ENCODE measurements around the gene LRRC1. TPM values are rescaled to one million over a fixed set of nuclear protein-coding genes. Genes with fewer than 3 reads are reported as not detected.

The LRRC1 gene
- total and polyA plus RNA-seq, 2 experiments from 2014 or later: 11.3 to 16.6 TPM

- H3K4me1 ChIP-seq (ENCODE audit: insufficient read depth): no peaks in the 10 kb centered on the region
- no peak overlapping the region for H2AFZ ChIP-seq
- Mint-ChIP-seq H3K27ac (no peak overlapping the region), H3K27me3 (ENCODE audit: insufficient read depth, low read depth, poor library complexity) (no peaks in the 10 kb centered on the region), H3K4me3 (no peak overlapping the region), H3K4me1 (peaks cover 7% of the 10 kb centered on the region), H3K9me3 (no peaks in the 10 kb centered on the region), H3K36me3 (ENCODE audit: low read depth) (no peaks in the 10 kb centered on the region)
- no peak overlapping the region for H3K4me2 ChIP-seq
- DNase-seq (ENCODE audit: low spot score) (no peak), ATAC-seq (no peak)
- H3K27ac ChIP-seq (ENCODE audit: low read depth): no peak overlapping the region
- TF ChIP-seq ZNF331 (CRISPR knock-in tag; IDR thresholded peaks at IDR 0.05; ENCODE audit: low read depth) (no peak), POLR2AphosphoS5 (IDR thresholded peaks at IDR 0.05; ENCODE audit: low read depth) (no peak), CREB1 (CRISPR knock-in tag; IDR thresholded peaks at IDR 0.05; ENCODE audit: low read depth) (no peak)
- TF ChIP-seq, protein P1, sequence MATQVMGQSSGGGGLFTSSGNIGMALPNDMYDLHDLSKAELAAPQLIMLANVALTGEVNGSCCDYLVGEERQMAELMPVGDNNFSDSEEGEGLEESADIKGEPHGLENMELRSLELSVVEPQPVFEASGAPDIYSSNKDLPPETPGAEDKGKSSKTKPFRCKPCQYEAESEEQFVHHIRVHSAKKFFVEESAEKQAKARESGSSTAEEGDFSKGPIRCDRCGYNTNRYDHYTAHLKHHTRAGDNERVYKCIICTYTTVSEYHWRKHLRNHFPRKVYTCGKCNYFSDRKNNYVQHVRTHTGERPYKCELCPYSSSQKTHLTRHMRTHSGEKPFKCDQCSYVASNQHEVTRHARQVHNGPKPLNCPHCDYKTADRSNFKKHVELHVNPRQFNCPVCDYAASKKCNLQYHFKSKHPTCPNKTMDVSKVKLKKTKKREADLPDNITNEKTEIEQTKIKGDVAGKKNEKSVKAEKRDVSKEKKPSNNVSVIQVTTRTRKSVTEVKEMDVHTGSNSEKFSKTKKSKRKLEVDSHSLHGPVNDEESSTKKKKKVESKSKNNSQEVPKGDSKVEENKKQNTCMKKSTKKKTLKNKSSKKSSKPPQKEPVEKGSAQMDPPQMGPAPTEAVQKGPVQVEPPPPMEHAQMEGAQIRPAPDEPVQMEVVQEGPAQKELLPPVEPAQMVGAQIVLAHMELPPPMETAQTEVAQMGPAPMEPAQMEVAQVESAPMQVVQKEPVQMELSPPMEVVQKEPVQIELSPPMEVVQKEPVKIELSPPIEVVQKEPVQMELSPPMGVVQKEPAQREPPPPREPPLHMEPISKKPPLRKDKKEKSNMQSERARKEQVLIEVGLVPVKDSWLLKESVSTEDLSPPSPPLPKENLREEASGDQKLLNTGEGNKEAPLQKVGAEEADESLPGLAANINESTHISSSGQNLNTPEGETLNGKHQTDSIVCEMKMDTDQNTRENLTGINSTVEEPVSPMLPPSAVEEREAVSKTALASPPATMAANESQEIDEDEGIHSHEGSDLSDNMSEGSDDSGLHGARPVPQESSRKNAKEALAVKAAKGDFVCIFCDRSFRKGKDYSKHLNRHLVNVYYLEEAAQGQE (IDR thresholded peaks at IDR 0.05; ENCODE audit: unreplicated experiment): no peak
- H3K27me3 ChIP-seq (ENCODE audit: insufficient read depth): no peaks in the 10 kb centered on the region
- no peaks in the 10 kb centered on the region for H3K9me2 ChIP-seq (ENCODE audit: insufficient read depth)
- no peaks in the 10 kb centered on the region for H3K79me2 ChIP-seq (replicated peaks; ENCODE audit: insufficient read depth)
- no peaks in the 10 kb centered on the region for H3K36me3 ChIP-seq (ENCODE audit: insufficient read depth)
- no peaks in the 10 kb centered on the region for H3F3A ChIP-seq (replicated peaks; ENCODE audit: low read depth)
- H4K20me1 ChIP-seq (replicated peaks; ENCODE audit: insufficient read depth): no peaks in the 10 kb centered on the region
- no peak overlapping the region for H3K4me3 ChIP-seq
Measured at GRCh38 chr6:53756396-53756795, 38.4 kb upstream of the LRRC1 start.

DNA sequence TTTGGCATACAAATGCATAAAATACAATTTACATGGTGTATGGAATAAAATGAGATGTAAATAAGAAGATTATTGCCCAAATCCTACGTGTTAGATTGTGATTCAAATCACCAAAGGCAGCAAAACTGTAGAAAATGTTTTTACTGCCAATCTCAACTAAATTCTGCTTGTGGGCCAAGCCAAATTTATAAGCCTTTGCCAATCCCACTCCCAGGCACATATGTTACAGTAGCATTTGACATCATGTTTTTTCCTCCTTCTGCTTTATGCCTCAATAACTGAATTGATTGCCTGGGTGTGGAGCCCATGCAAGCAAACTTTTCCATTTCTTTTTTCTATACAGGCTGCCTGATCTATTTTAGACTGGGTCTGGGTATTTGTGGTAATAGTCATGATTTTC lies 36.3 kb upstream of the LRRC1 start:
- Histone ChIP-seq H3K4me3 (no peak overlapping the region), H2AFZ (no peak overlapping the region), H3K9me2 (ENCODE audit: insufficient read depth) (peaks cover 3% of the 10 kb centered on the region; the same call in 1 of the 2 replicates), H3K79me2 (replicated peaks; ENCODE audit: insufficient read depth) (no peaks in the 10 kb centered on the region), H3K36me3 (ENCODE audit: insufficient read depth) (no peaks in the 10 kb centered on the region), H3F3A (replicated peaks; ENCODE audit: low read depth) (no peaks in the 10 kb centered on the region), H3K4me2 (no peak overlapping the region), H4K20me1 (replicated peaks; ENCODE audit: insufficient read depth) (no peaks in the 10 kb centered on the region), H3K27ac (ENCODE audit: low read depth) (no peak overlapping the region), H3K27me3 (ENCODE audit: insufficient read depth) (no peaks in the 10 kb centered on the region), H3K4me1 (ENCODE audit: insufficient read depth) (no peaks in the 10 kb centered on the region)
- H3K27me3 Mint-ChIP-seq (ENCODE audit: insufficient read depth, low read depth, poor library complexity): peaks cover 2% of the 10 kb centered on the region
- H3K4me1 Mint-ChIP-seq: peaks cover under 1% of the 10 kb centered on the region; the same call in 2 of the 3 replicates
- H3K9me3 Mint-ChIP-seq: no peaks in the 10 kb centered on the region; the same call in 2 of the 3 replicates
- no peaks in the 10 kb centered on the region for H3K36me3 Mint-ChIP-seq (ENCODE audit: low read depth)
- TF ChIP-seq POLR2AphosphoS5 (IDR thresholded peaks at IDR 0.05; ENCODE audit: low read depth): no peak
- ATAC-seq (no peak), DNase-seq (ENCODE audit: low spot score) (no peak)
- H3K27ac Mint-ChIP-seq: no peak overlapping the region
- H3K4me3 Mint-ChIP-seq: no peak overlapping the region

GRCh38 chr6:53761036-53761435 lies 33.8 kb upstream of the LRRC1 start:
- H3K27ac Mint-ChIP-seq: no peak overlapping the region
- H3K4me2 ChIP-seq: no peak overlapping the region
- H3K9me2 ChIP-seq (ENCODE audit: insufficient read depth): peaks cover 6% of the 10 kb centered on the region; the same call in 1 of the 2 replicates
- no peak overlapping the region for H3K27ac ChIP-seq (ENCODE audit: low read depth)
- no peaks in the 10 kb centered on the region; the same call in 2 of the 3 replicates for H3K9me3 Mint-ChIP-seq
- DNase-seq (ENCODE audit: low spot score): no peak
- H3K4me3 Mint-ChIP-seq: no peak overlapping the region
- peaks cover 2% of the 10 kb centered on the region for H3K27me3 Mint-ChIP-seq (ENCODE audit: insufficient read depth, low read depth, poor library complexity)
- no peaks in the 10 kb centered on the region for H3K27me3 ChIP-seq (ENCODE audit: insufficient read depth)
- no peaks in the 10 kb centered on the region for H3K4me1 ChIP-seq (ENCODE audit: insufficient read depth)
- no peak overlapping the region for H3K4me3 ChIP-seq
- no peaks in the 10 kb centered on the region for H3K36me3 Mint-ChIP-seq (ENCODE audit: low read depth)
- H3K79me2 ChIP-seq (replicated peaks; ENCODE audit: insufficient read depth): no peaks in the 10 kb centered on the region
- H2AFZ ChIP-seq: no peak overlapping the region
- H3K36me3 ChIP-seq (ENCODE audit: insufficient read depth): no peaks in the 10 kb centered on the region
- H3K4me1 Mint-ChIP-seq: no peaks in the 10 kb centered on the region
- no peak for ATAC-seq
- H4K20me1 ChIP-seq (replicated peaks; ENCODE audit: insufficient read depth): no peaks in the 10 kb centered on the region
- H3F3A ChIP-seq (replicated peaks; ENCODE audit: low read depth): no peaks in the 10 kb centered on the region
- TF ChIP-seq, protein P2, sequence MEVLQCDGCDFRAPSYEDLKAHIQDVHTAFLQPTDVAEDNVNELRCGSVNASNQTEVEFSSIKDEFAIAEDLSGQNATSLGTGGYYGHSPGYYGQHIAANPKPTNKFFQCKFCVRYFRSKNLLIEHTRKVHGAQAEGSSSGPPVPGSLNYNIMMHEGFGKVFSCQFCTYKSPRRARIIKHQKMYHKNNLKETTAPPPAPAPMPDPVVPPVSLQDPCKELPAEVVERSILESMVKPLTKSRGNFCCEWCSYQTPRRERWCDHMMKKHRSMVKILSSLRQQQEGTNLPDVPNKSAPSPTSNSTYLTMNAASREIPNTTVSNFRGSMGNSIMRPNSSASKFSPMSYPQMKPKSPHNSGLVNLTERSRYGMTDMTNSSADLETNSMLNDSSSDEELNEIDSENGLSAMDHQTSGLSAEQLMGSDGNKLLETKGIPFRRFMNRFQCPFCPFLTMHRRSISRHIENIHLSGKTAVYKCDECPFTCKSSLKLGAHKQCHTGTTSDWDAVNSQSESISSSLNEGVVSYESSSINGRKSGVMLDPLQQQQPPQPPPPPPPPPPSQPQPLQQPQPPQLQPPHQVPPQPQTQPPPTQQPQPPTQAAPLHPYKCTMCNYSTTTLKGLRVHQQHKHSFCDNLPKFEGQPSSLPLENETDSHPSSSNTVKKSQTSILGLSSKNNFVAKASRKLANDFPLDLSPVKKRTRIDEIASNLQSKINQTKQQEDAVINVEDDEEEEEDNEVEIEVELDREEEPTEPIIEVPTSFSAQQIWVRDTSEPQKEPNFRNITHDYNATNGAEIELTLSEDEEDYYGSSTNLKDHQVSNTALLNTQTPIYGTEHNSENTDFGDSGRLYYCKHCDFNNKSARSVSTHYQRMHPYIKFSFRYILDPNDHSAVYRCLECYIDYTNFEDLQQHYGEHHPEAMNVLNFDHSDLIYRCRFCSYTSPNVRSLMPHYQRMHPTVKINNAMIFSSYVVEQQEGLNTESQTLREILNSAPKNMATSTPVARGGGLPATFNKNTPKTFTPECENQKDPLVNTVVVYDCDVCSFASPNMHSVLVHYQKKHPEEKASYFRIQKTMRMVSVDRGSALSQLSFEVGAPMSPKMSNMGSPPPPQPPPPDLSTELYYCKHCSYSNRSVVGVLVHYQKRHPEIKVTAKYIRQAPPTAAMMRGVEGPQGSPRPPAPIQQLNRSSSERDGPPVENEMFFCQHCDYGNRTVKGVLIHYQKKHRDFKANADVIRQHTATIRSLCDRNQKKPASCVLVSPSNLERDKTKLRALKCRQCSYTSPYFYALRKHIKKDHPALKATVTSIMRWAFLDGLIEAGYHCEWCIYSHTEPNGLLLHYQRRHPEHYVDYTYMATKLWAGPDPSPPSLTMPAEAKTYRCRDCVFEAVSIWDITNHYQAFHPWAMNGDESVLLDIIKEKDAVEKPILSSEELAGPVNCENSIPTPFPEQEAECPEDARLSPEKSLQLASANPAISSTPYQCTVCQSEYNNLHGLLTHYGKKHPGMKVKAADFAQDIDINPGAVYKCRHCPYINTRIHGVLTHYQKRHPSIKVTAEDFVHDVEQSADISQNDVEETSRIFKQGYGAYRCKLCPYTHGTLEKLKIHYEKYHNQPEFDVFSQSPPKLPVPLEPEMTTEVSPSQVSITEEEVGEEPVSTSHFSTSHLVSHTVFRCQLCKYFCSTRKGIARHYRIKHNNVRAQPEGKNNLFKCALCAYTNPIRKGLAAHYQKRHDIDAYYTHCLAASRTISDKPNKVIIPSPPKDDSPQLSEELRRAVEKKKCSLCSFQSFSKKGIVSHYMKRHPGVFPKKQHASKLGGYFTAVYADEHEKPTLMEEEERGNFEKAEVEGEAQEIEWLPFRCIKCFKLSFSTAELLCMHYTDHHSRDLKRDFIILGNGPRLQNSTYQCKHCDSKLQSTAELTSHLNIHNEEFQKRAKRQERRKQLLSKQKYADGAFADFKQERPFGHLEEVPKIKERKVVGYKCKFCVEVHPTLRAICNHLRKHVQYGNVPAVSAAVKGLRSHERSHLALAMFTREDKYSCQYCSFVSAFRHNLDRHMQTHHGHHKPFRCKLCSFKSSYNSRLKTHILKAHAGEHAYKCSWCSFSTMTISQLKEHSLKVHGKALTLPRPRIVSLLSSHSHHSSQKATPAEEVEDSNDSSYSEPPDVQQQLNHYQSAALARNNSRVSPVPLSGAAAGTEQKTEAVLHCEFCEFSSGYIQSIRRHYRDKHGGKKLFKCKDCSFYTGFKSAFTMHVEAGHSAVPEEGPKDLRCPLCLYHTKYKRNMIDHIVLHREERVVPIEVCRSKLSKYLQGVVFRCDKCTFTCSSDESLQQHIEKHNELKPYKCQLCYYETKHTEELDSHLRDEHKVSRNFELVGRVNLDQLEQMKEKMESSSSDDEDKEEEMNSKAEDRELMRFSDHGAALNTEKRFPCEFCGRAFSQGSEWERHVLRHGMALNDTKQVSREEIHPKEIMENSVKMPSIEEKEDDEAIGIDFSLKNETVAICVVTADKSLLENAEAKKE (CRISPR knock-in tag; IDR thresholded peaks at IDR 0.05): no peak
- no peak for TF ChIP-seq POLR2AphosphoS5 (IDR thresholded peaks at IDR 0.05; ENCODE audit: low read depth)
- TF ChIP-seq EZH2 (IDR thresholded peaks at IDR 0.05; ENCODE audit: low read depth, unreplicated experiment): no peak
- TF ChIP-seq CREB1 (CRISPR knock-in tag; IDR thresholded peaks at IDR 0.05; ENCODE audit: low read depth): no peak
